ENCODE results near the gene DCP1B. TPM values are rescaled to one million over a fixed set of nuclear protein-coding genes. Genes with fewer than 3 reads are reported as not detected.

DCP1B gene
- total RNA-seq = 6.1 TPM

DNA sequence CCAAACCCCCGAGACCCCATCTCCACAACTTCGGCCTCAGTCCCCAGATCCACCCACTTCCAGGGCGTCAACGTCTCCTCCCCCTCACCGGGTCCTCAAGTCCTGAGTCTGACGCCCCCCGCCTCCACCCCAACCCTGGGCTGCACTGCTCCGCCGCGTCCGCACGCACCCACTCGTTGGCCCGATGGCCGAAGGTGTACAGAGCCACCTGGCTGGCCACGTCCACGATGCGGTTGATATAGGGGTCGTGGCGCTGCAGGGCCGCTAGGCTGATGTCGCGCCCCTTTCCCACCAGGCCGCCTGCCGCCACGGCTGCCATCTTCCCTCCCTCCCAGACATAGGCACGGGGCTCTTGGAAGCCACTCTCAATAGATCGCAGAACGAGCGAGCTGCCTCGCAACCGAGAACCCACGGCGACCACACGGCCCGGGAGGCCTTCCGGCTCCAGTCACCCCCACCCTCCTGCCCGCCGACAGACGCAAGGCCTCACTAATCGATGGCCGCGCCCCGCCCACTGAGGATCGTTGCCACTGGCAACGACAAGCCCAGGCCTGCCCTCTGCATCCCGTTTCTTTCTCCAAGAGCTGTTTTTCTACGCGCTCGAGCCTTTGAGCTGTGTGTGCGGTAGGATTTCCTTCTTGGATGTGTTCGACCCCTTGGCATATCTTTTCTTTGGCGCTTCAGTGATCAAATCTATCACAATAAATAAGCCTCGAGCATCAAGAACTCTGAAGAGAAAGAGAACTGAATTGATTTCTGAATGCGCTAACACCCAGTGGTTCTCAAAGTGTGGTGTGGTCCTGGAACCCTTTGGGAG, at the start of gene DCP1B:
Gene DCP1B (minus strand): TSS at position 345 of the 817 bp plus-strand sequence. CDS start 26 bp downstream, at position 319.
- FAIRE-seq (no peak), DNase-seq (ENCODE audit: low spot score in 2 of 2) (peak; percentile 76 to 85)

DNA sequence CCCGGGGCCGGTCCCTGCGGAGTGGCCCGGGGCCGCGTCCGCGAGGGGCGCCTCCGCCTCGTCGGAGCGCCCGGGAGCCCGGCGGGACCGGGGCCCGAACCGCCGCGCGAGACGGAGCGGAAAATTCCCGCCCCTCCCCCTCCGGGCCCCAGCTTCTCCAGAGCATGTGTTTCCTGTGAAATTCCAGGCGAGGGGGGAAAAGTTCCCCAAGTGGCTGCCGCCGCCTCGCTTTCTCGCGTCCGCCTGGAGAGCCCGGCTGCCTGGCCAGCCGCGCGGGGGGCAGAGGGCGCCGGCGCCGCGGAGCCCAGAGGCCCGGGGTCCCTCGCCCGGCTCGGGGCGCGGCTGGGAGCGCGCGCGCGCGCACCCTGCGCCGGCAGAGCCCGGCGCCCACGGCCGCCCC, 49.4 kb upstream of the DCP1B start:
- FAIRE-seq (no peak), DNase-seq (ENCODE audit: low spot score in 2 of 2) (no peak)

DNA sequence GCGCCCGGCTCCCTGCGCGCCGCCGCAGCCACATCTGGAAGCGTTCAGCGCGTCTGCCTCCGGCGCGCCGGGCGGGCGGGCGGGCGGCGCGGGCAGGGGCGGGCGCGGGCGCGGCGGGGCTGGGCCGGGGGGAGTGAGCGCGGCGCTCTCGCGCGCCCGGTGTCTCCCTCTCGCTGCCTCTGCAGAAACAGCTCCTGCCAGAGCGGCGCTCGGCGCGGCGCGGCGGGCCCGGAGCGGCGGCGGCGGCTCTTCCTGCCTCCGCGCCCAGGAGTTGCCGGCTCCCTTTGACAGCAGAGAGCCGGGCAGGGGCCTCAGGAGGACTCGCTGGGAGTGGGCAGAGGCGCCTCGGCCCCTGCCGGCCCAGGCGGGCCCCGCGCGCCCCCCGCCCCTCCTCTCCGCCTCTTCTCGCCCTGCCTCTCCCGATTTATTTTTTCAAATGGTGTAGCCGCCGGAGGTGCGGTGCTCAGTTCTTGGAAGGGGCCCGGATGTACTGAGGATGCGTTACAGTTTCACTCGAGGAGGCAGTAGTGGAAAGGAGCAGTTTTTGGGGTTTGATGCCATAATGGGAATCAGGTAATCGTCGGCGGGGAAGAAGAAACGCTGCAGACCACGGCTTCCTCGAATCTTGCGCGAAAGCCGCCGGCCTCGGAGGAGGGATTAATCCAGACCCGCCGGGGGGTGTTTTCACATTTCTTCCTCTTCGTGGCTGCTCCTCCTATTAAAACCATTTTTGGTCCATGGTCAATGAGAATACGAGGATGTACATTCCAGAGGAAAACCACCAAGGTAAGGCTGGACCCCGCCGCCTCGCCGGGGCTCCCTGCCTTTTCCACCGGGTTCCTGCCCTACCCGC, 48.8 kb upstream of the DCP1B start, which contains the start of gene CACNA1C:
Gene CACNA1C (plus strand): TSS at position 162 of the 853 bp plus-strand sequence. CDS start 576 bp downstream, at position 738.
- FAIRE-seq (no peak), DNase-seq (ENCODE audit: low spot score in 2 of 2) (peak; percentile 75 to 82)

DNA sequence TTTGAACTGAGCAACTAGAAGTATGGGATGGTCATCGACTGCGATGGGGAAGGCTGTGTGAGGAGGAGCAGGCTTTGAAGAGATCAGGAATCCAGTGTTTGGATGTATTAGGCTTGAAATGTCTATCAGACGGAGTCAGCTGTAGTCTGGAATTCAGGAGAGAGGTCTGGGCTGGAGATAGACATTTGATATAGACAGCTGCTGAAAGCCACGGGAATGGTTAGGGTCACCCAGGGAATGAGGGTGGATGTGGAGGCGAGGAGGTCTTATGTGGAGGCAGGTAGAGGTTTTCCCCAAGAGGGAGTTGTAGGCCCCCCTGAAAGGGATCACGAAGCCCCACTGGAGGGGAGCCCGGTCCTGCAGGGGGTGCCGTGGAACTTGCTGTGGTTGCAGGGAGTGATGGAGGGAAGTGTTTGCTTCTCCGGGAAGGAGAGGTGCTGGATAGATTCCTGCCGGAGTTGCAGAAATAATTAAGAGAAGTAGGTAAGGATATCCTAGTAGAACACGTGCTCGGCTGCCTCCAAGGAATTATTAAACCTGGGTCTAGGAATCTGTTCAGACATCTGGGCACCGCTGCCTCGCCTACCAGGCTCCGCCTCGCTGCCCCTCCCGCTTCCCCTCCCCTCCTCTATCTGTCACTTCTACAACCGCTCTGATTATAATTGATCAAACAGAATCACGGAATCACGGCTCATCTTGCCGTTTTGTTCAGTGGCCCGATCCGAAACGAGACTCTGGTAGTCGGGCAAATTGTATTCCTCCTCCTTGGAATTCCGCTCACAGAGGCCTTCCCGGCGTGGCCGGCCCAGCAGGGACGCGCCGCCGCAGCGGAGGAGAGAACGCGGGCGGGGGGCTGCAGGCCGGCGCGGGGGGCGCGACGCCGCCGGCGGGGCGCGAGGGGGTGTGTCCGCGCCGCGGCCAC, 47.7 kb upstream of the DCP1B start:
- FAIRE-seq (no peak), DNase-seq (ENCODE audit: low spot score in 2 of 2) (no peak)

DNA sequence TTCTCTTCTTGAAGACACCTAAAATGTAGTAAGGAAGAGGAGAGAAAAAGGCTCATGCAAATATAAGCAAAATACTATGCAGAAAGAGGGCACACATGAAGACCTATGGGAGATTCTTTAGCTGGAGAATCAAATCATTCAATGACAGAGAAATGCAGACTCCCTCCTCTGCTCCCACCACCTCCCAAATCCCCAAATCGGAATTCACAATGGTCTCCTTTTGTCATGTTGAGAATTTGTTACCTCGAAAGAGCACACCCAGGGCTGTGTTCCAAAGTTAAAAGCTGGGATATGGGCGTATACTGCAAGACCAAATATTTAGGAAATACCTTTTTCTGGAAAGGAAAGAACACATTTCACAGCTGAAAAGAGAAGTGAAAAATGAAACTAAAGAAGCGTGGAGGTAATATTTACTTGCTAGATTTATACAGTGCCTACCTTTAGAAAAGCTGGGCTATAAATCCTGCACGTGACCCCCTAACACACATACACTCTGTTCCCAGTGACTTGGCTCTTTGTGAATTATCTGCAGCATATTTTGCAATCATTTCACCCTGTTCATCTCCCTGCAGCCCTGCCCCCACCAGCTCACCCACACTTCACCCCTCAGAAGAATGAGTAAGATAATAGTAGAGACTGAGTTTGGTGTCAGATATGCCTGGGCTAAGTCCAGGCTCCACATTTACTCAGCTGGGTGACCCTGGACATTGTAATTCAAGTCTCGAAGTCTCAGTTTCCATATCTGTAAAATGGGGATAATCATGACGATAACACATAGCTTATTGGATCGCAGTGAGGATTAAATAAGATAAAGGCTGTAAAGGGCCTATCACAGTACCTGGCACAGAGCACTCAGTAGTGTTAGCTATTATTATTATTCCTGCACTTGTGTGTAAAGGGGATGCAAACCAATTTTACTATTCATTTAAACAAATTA, 45.6 kb upstream of the DCP1B start:
- DNase-seq (ENCODE audit: low spot score in 2 of 2) (no peak), FAIRE-seq (no peak)

DNA sequence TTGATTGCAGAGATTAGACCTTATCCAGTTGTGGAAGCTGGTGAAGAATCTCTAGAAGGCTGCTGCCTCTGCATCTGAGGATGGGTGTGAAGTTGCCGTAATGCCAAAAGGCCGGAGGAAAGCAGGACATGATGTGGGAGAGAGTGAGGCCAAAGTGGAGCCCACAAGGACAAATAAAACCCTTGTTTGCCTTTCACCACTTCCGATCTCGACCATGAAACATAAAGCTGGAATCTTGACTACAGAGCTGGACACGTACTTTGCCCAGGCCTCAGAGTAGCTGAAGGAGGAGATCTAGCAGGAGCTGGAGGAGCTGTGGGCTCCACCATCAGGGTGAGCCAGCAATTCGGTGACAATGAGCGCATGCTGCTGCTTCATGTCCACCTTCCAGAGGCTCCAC, 43.5 kb upstream of the DCP1B start:
- DNase-seq (ENCODE audit: low spot score in 2 of 2) (no peak), FAIRE-seq (no peak)

DNA sequence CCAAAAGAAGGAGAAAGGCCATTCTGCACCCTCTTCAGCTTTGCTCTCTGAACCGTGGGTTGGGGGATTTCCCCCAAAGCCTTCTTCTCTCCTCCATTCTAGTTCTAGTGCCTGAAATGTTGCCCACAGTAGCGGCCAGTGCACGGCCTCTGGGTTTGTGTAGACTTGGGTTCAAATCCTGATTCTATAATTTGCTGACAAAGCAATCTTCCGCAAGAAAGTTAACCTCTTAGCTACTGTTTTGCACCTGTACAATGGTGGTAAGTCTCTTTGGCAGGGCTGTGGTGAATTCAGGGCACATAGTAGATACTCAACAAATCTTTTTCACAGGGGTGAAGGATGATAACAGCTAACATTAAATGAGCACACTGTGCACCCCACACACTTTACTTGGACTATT, 42.7 kb upstream of the DCP1B start:
- FAIRE-seq (no peak), DNase-seq (ENCODE audit: low spot score in 2 of 2) (no peak)

DNA sequence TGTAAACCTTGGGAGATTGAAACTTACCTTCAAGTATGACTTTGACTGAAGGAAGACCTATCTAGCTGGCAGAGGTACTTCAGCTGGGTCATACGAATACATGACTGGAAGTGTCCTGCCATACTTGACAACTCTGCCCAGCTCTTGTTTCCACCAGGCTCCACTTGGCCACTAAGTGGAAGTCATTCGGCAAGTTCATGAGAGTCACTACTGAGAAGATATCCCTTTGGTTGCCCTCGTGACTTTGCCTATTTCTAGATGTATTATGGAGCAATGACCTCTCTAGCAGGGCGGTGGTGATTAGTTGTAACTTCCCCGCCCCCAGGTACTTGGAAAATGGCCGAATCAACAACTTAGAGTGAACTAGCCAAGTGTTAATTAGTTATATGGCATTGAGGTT, 39.9 kb upstream of the DCP1B start:
- no peak for FAIRE-seq
- DNase-seq (ENCODE audit: low spot score in 2 of 2) = no peak

DNA sequence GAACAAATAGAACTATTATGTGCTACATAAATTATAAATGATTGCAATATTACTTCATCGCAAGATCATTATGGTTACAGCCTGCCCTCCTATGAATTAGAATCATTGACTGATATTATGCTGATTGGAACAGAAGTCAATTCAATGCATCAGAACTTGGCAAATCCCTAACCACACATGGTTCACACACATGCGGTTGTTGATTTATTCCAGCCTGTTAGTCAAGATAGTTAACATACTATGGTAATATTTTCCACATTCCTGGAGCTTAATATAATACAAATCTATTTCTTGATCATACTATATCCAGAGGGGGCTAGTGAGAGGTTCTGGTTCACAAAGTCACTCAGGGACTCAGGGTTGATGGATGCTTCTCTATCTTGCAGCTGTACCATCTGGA, 38.8 kb upstream of the DCP1B start:
- DNase-seq (ENCODE audit: low spot score in 2 of 2) (no peak), FAIRE-seq (no peak)

DNA sequence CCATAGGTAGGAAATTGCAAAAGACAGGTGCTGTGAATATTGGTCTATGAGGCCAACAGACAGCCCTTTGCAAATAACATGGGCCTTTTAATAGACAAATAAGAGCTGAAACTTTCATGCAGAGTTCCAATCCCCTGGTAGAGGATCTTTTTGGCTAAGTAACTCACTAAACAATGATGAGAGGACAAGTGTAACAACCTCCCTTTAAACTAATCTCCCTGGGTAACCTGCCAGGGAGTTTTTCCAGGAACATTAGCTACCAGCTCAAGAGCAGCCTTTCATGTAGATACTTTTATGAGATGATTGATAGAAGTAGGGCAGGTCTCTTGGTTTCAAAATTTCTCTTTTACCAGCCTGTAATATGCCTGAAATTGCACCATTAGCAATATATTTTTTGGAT, 34.8 kb upstream of the DCP1B start:
- no peak for DNase-seq (ENCODE audit: low spot score in 2 of 2)
- FAIRE-seq = no peak

DNA sequence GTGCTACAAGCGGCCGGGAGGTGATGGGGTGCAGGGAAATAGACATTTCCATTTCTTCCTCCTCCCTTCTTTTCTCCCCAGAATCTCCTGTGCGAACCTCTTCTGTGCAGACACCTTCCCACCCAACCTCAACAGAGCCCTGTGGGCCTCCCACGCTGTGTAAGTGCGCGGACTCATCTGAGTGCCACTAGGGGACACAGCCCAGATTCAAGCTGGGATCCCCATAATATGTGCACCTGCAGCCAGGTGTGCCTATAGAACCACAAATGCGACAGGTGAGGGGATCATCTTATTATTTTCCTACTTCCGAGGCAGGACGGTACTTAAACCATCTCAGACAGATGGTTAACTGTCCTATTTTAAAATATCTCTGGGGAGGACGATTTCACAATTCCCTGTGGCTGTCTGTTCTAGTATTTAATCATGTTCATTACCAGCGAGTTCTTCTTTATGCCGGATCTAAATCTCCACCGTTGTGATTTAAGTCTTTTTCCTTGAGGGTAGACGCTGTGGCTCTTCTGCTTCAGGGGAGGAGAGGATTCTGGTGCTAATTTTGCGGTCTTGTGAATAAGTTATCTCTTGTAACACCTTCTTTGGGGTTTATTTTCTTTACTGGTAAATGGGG, 31.3 kb upstream of the DCP1B start:
- no peak for FAIRE-seq
- DNase-seq (ENCODE audit: low spot score in 2 of 2) = peak in 1 of 2 donors; percentile 29

DNA sequence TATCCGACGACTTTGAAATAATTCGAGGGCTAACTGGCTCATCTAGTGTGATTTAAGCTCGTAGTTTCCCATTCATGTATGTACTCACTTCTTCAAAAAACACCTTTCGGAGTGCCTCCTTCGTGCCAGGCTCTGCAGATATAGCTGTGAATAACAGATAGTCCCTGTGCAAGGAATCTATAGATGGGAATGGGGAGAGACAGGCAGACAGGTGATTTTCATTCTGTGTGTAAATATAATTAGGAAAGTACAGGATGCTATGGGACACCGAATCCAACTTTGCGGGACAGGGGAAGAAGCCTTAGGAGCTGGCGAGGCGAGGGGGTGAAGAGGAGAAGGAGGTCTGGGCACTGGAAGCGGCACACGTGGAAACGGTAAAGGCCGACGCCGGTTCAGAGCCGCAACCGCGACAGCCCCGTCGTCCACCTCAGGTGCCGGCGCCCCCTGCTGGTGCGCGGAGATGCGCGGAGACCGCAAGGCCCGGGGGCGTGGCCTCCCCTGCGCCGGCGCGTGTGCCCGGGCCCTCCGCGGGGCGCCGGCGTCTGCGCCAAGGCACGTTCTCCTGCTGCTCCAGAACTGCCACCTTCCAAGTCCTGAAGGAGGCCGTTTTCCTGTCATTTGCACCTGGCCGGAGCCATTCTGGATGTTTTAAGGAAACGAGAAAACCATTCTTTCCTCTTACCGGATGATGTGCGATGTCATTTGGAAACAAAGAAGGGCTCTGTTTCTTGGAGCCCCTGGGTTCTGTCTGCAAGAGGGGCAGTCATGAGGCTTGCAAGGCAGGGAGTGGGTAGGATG, 30.6 kb upstream of the DCP1B start:
- DNase-seq (ENCODE audit: low spot score in 2 of 2) (peak; percentile 86 to 92), FAIRE-seq (no peak)

DNA sequence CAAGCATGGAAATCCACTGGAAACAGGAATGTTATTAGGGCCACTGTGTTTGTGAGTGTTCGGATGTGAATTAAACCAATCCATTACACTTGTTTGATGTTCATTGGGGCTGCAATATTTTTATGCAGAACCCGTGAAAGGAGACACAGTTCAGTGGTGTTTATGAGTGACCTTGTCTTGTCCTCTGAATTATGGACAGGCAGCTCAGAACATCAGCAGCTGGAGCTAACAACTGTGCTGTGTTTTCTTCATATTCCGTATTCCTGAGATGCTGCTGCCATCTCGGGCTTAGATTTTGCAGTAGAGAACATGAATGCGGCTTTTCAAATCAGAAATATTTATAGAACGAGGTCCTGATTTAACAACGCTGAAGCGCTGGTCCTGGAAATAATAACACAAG, 28.2 kb upstream of the DCP1B start:
- FAIRE-seq (no peak), DNase-seq (ENCODE audit: low spot score in 2 of 2) (peak in 1 of 2 donors; percentile 34)

DNA sequence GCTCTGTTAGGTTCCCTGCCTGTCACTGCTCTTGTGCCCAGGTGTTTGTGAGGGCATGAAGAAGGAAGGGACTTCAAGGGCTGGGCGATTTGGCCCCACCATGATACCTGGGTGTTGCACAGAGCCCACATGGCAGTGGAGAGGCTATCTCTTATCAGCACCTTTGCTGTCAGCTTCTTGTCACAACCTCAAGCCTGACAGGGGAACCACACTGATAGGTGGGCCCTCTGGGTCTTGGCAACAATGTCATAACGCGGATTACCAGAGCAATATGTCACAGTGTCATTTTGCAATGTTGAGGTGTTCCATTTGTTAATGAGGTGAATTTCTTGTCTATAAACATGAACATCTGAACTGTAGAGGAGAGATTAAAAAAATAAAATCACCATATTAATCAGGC, 25.6 kb upstream of the DCP1B start:
- no peak for DNase-seq (ENCODE audit: low spot score in 2 of 2)
- FAIRE-seq = no peak

DNA sequence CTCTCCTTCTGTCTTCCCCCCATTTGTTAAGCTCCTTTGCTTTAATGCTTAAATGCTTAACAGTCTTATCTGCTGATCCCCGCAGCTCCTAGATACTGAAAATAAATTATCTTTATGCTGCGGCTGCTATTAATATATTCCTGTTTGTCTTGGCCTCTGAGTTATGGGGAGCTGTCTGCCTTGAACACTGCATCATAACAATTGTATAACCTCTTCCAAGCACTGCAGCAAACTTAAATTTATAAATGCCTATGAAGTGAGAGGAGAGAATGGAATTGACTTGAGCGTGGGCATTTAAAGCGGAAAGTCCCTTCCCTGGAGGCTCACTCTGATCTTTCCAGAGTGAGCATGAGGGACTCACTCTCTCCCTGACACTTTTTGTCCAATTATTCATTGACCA, 23.1 kb upstream of the DCP1B start:
- FAIRE-seq (no peak), DNase-seq (ENCODE audit: low spot score in 2 of 2) (no peak)

DNA sequence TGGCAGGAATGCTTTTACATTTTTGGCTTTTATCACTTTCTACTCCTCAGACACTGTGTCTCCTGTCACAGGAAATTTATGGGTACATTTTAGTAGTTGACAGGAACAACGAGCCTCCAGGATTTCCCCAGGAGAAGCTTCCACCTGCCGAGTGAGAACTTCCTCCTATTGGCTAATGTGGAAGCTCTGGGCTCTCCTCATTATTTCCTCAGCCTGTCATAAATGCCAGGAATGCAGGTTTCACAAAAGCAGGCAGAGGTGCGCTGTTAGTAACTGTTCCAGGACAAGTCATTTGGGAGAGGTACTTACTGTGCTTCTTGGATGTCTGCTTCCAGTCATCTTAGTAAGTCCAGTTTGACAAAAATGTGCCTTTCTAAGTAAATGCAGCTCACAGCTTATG, 19.1 kb upstream of the DCP1B start:
- DNase-seq (ENCODE audit: low spot score in 2 of 2) = no peak
- FAIRE-seq = no peak

DNA sequence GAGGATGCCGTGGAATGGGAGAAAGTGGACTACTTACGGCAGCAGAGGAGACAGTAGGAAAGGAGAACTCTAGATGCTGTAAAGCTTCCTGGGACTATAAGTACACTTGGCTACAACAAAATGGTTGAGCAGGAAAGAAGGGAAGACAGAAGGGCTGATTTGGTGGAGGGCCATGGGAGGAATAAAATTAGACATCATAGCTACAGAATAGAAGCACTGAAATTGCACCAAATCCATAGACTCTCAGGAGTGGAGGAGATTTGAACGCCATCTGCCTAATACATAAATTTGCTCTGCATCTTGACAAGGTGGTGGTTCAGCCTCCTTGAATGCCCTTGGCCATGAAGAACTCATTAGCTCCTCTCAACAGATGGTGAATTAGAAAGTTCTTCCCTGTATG, 16.3 kb upstream of the DCP1B start:
- no peak for DNase-seq (ENCODE audit: low spot score in 2 of 2)
- no peak for FAIRE-seq

DNA sequence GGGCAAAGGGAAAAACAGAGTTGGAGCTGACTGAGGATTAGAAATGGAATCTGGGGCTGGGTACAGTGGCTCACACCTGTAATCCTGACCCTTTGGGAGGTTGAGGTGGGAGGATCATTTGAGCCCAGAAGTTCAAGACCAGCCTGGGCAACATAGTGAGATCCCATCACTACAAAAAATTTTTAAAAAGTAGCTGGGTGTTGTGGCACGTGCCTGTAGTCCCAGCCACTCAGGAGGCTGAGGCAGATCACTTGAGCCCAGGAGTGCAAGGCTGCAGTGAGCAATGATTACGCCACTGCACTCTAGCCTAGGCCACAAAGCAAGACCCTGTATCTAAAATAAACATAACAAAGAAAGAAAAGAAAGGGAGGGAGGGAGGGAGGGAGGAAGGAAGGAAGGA, 14.9 kb upstream of the DCP1B start:
- no peak for FAIRE-seq
- no peak for DNase-seq (ENCODE audit: low spot score in 2 of 2)

Measured in frontal cortex (tissue), 4 donors.